CD4-positive, alpha-beta T cell treated with Interleukin-17A for 4 hours (primary cell): ENCODE data around the gene MYCL.

Source experiments
- DNase-seq: peaks from one replicate; pipeline ENCODE4 v3.0.0-alpha.2; 2020; ENCODE audit warnings: mixed read lengths

MYCL gene, protein sequence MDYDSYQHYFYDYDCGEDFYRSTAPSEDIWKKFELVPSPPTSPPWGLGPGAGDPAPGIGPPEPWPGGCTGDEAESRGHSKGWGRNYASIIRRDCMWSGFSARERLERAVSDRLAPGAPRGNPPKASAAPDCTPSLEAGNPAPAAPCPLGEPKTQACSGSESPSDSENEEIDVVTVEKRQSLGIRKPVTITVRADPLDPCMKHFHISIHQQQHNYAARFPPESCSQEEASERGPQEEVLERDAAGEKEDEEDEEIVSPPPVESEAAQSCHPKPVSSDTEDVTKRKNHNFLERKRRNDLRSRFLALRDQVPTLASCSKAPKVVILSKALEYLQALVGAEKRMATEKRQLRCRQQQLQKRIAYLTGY

DNA sequence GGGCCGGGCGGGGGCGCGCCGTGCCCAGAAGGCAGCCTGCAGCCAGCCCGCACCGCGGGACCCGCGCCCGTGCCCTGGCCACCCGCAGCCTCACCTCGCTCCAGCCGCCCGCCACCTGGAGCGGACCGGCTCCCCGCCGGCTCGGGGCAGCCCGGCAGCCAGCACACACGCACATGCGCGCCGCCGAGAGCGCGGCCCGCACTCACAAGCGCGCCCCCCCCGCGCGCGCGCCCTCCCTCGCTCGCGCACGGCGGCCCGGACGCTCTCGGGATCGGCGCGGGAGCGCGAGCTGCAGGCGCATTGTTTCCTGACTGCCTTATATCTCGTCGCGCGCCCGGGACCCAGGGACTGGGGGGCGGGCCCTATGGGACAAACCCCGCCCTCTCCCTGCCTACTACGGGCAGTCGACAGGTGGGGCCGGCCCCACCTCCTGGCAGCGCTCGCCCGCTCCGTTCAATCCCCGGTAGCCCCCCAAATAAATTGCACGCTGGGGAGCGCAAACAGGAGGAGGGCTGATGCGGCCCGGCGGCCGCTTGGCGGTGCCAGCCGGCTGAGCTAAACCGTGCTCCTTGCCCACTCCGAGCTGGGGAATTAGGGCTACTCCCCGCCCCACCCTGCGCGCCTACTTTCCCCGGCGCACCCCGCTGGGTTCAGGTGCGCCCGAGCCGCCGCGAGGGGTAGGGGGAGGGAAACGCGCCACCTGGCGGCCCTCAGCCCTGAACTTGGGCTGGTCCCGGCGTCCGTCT is at the start of gene MYCL:
Gene MYCL, minus strand, starts transcription at position 204 of the 746 bp plus-strand sequence. CDS start 483 bp downstream, outside the sequence.
- peak; percentile 81 for DNase-seq

DNA sequence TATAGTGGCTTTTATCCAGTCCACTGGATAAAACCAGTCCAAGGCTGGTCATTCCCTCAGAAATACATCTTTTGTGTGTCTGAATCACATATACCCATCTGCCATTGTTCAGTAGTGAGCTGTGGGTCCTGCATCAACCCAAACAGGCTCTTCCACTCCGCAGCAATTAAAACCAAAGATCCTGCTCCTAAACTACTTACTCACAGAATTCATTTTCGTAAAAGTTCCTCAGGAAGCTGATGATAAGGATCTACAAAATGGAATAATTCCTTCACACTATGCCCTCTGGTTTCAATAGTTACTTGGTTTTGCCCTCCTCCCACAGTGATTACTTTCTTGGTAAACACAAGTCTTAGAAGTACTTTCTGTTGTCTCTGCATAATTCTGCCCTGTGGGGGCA is 48.2 kb upstream of the MYCL start:
- DNase-seq = no peak

DNA sequence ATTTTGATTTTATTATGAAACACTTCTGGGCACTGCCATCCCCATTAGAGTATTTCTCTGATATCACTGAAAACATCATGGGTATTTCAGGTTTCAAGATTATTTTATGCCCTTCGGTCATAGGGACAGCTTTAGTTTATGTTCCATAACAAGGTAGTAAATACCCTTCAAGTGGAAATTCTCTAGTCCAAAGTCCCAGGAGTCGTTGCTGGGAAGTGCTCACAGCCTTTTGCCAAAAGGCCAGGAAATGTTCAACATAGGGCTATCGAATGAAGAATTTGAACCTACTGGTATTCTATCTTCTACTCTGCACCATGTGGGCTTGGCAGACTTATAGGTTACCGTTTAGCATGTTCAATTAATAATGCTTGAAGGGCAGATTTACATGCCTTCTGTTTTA is 45.5 kb upstream of the MYCL start:
- DNase-seq = no peak

DNA sequence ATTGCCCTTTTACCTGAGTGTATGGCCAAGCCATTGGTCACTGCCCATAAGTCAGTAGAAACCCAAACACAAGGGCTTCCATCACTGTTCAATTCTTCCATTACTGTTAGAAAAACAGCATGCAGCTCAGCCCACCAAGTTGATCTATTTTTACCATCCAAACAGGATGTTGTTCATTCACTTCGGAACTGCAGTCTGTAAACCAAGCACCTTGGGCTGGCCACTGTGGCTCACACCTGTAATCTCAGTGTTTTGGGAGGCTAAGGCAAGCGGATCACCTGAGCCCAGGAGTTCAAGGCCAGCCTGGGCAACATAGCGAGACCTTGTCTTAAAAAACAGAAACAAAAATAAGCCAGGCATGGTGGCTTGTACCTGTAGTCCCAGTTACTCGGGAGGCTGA is 44.5 kb upstream of the MYCL start:
- DNase-seq = no peak

DNA sequence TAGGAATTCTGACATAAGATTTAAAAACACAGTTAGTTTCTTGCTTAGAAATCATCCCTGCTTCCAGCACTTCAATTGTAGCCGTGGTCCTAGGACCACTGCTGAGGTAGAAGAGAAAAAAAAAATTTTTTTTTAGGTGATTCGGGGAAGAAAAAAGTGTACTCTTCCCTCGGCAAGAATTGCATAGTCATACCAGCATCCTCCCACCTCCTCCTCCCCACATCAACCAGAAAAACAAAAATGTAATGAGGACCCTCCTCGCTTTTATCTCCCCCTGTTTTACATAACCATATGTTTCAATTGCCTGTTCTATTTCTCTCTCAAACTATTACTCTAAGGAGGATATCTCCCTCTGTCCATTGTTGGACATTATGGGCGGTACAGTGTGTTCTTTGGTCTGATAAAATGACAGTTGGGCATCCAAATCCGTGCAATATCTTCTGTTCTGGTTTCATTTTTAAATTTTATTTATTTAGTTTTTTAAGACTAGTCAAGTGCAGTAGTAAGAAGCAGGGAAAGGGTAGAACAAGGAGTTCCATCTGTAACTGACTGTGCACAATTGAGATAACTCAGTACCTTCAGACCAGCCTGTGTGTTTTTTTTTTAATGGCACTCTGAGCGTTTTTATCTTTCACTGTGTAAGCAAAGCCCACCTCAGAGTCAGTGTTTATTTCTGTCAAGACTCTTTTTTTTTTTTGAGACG is 42.8 kb upstream of the MYCL start:
- DNase-seq = no peak

DNA sequence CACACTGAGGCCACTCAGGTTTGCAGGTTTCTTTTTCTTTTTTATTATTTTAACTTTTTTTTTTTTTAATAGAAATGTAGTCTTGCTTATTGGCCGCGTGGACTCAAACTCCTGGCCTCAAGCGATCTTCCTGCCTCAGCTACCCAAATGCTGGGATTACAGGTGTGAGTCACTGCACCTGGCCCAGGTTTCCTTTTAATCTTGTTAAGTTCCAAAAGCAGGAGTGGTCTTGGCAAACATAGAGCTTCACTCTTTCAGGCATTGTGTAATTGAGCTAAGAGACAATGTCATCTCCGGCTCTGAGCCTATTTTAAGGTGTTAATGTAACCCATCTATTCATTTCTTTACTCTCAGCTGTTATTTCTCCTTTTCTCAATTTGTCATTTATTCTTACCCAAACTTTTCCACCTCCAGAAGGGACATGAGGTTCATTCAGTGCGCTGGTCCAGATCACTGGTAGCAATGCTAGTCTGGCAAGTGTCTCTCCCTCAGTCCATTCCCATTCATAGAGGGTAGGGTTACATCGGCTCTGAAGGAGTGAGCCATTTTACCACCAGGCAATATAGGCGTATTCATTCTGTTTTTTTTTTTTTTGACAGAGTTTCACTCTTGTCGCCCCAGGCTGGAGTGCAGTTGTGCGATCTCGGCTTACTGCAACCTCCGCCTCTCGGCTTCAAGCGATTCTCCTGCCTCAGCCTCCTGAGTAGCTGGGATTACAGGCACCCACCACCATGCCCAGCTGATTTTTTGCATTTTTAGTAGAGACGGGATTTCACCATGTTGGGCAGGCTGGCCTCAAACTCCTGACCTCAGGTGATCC is 42.0 kb upstream of the MYCL start:
- DNase-seq = no peak

DNA sequence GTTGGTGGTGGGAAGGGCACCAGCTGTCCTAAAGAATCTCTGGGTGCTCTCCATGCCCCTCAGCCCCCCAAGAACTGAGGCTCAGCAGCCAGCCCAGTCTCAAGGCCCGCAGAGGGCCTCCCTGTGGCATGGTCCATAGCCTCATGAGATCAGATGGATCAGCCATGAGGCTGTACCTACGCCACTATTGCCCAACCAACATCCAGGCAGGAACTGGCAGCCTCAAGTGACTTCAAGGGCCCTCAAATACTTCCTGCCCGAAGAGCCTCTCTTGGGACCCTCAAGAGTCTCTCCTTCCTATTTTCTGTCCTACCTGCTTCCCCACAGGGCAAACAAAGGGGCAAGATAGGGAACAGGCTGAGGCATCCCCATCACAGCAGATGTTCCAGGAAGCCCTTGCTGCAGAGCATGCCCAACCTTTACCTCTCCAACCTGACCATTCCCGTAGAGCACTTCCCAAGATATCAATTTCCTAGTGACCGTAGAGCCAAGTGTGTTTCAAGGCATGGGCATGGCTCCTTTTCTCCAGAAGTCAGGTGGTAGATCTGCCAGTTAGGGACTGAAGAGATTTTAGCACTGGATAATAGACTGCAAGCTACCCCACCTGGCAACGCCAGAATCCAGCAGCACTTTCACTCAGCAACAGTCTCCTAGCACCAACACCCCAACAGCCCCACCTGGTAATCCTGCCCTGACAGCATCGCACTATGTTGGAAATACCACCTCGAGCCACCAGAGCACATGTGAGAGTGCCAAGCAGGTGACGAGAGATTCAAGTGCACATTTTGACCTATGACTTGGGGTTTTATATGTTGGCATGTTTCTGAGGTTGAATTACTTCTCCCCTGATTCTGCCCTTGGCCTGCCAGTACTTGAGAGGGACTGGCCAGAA is 39.5 kb upstream of the MYCL start:
- no peak for DNase-seq

DNA sequence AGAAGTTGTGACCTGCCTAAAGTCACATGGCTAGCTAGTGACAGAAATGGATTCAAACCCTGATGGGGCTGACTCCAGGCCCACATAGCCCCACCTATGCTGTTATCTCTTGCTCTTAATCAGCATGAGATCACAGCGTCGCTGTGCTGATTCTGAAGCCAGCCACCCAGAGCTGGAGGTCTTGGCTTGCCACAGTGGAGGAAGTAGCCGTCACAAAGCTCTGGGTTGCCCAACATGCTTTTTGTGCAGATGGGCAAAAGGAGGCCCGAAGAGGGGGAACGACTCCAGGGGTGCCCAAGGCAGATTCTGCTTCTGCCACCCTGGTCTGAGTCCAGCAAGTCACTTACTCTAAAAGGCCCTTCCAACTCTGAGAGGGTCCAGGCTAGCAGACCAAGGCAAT is 38.5 kb upstream of the MYCL start:
- DNase-seq = no peak

DNA sequence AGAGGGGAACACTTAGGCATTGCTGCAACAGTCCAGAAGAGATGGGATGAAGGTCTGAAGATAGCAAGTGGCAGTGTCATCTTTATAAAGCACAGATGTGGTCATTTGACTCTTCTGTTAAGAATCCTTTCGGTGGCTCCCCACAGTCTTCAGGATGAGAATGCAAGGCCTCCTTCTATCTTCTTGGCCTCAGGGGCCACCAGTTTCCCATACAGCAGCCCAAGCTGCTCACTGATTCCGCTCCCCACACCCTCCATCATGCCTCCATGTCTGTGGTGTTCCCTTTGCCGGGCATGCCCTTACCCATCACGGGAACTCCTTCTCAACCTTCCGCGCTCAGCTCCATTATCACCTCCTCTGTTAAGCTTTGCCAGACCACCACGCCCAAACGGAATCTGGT is 37.1 kb upstream of the MYCL start:
- DNase-seq = no peak

DNA sequence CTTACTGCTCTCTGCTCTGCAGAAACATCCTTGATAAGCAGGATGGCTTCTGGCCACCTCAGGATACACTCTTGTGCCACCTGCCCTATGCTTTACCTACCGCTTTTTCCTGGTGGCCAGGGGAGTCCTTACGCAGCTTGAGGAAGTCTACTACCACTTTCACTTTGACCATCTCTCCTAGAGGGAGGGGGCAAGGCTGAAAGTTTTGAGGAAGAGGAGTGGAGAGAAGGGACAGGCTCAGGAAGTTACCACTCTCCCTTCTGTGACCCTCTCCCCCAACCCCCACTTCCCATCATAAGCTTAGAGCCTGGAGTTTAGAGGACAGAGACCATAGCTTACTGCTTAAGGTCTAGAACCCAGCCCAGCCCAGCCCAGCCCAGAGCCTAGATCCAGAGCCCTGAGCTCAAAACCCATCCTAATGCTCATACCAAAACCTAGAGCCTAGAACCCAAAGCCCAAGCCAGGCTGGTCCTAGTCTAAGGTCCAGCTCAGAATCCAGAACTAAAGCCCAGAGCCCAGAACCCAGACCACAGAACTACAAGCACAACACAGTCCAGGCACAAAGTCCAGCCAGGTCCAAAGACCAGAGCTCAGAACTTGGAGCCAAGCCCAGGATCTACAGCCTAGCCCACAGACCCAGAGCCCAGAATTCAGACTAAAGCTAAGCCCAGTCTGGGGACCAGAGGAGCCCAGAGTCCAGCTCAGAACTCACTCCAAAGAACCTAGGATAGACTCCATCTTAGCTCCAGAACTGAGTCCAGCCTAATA is 35.2 kb upstream of the MYCL start:
- DNase-seq = no peak

DNA sequence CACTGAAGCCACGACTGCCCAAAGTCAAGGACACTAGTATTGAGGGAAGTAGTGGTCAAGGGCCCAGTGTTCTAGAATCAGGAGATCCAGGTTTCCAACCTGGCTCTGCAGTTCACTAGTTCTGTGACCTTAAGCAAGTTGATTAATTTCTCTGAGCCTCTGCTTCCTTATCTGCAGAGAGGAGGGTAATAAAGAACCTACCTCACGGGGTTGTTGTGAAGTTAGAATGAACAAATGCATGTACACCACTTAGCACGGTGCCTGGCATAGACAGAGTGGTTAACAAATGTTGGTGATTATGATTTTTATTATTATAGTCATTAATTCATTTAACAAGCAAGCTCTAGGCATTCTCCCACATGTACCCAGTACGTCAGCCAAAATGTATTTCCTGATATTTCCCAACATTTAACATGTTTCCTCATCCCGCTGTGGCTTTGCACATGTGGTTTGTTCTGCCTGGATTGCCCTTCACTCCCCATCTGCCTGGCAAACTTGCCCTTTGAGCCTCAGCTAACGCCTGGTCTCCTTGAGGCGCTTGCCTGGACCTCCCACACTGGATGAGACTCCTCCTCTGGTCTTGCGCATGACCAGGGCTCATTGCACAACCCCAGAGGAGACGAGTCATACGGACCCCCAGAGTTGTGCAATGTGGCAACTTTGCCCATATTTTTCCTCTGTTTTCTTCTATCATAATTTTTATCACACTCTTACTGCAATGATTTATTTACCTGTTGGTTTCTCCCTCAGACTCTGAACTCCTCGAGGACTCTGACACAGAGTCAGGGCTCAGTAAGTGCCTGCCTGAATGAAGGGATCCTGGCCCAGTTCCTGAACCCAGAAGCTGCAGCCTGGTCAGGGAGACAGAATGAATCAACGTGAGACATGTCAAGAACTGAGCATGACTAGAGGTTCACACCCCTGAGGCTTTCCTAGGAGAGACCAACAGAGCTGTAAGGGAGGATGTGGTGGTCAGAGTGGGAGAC is 32.5 kb upstream of the MYCL start:
- DNase-seq = no peak

DNA sequence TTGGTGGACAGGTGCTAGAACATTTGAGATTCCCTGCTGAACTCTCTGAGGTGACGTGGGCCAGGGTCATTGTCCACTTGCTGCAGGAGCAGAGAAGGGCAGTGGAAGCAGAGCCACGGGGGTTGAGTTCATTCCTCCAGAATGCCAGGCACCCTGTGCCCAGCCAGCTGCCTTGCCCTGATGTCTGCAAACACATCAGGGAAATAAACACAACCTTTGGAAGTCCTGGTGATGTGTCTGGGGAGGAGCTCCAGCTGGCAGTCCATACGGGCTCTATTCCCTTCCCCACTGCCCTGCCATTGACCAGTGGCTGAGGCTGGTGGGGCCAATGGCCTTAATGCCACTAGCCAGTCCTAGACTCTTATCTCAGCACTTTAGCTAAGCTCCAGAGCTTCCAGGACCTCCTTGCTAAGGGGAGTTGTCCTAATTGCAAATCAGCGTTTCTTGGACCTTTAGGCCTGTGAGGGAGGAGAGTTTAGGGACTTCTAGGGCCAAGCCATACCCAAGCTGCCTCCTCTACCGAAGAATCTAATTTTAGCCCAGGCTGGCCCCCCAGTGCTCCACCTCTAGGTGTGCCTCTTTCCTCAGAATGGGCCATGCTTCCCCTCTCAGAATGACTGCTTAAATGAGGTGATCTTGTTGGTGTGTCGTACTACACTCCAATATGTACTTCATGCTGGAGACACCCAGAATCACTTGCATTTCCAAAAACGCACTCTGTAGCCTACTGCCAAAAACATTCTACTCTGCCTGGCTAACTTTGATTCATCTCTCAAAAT is 27.3 kb upstream of the MYCL start:
- DNase-seq = no peak

DNA sequence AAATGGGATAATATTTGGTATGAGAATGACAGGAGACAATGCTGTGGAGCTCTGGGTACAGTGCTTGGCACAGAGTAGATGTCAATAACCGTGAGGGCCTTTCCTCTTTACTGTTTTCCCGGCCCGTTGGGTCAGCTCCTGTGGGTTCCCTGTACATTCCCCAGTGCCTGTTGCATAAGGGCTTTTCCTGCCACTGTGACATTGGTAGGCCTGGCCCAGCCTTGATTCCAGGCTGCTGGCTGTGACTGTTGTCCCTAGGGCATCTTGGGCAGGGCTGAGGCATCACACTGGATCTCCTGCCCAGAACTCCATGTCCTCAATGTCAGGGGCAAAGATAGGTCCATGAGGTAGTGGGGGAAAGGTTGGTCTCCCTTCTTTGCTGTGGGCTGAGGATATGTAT is 25.8 kb upstream of the MYCL start:
- DNase-seq = no peak

DNA sequence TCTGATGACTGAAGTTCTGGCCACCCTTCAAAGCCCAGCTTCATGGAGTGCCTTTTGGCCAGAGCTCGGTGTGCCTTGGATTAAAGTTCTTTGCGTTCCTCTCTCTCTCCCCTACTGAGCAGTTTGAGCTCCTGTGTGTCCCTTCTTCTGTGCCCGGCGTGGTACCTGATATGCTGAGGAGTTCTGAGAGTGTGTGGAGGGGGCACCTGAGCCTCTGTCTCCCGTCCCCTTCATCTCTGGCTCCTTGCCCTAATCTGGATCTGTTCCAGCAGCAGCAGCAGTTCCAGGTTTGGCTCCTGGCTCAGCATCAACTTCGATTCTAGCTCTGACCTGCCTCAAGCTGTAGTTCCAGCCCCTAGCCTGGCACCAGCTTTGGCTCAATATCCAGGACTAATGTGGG is 25.1 kb upstream of the MYCL start:
- no peak for DNase-seq

DNA sequence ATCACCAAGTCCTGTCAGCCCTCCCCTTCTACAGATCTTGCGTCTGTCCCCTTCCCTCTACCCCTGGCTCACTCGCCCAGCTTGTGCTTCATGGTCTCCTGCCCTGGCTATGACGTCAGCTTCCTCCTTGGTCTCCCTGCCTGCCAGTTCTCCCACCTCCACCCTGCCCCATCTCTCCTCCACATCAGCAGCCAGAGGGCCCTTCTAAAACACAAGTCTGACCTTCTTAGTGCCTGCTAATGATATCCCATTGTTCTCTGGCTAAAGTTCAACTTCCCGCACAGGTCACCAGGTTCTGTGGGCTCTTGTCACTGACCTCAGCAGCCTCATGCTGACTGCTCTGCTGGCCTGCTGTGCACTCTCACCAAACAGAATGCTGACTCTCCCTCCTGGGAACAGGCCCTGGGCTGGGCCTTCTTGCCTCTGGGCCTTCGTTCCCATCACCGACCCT is 24.7 kb upstream of the MYCL start:
- no peak for DNase-seq

DNA sequence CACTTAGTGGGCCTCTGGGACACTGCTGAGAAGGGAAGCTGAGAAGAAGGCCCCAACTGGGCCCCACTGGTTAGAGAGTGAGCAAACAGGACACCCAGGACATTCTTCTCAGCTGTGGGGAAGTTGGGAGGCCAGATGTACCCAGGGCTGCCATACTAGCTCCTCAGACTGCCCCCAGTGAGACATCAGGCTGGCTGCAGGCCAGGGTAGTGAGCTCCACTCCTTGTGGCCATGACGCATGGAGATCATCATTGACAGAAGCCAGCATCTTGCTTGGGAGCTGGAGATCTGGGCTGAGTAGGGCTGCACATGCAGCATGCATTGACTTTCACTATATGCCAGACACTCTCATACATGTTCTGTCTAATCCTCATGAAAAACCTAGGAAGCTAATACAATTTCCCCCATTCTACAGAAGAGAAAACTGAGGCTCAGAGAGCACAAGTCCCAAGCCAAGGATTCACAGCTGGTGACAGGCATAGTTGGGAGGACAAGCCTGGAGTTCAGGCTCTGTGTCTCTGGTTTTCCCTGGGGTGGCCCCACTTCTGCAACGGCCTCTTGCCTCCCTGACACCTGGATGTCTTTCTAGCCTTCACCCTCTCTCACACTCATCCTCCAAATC is 24.1 kb upstream of the MYCL start:
- no peak for DNase-seq

DNA sequence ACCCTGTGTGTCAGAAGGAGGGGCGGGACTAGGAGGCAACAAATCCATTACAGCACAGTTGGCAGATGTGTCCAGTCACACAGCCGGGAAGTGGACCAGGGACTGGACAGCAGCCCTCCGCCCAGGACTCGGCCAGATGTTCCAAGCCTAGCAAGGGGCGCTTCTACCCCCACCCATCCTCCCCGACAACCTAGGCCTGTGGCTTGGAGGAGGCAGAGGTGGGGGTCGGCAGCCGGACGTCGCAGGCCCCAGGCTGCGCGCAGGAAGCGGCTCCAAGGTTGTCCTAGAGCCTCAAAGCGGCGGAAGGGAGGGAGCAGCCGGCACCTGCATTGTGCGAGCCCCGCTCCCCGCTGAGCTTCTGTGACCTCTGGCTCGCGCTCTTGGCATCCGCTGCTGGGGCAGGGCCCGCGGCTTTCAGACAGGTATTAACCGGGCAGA is 20.6 kb upstream of the MYCL start:
- no peak for DNase-seq

DNA sequence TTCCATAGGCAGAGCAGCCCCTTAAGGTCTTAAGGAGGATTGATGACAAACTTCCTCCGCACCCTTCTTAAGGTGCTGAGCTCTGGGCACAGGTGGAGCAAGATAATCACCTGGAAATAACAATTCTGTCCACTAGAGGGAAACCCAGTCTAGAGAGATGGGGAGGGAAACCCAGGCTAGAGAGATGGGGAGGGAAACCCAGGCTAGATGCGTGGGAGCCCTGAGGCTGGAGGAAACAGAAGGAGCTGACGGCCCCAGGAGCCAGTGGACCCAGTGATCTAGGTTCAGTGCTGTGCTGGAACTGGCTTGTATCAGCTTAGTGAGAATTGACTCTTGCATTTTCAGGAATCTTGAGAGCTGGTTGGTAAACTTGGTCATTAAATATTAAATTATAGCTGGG is 17.8 kb upstream of the MYCL start:
- DNase-seq = peak; percentile 52
